GM21786 (cell line): ENCODE data around the gene UGT1A1.

Experiments
- ATAC-seq: cut with Tn5 transposase; IDR thresholded peaks from one replicate; pipeline ENCODE4 v1.9.1; 2021; ENCODE audit not compliant: unreplicated experiment

Gene UGT1A1

DNA sequence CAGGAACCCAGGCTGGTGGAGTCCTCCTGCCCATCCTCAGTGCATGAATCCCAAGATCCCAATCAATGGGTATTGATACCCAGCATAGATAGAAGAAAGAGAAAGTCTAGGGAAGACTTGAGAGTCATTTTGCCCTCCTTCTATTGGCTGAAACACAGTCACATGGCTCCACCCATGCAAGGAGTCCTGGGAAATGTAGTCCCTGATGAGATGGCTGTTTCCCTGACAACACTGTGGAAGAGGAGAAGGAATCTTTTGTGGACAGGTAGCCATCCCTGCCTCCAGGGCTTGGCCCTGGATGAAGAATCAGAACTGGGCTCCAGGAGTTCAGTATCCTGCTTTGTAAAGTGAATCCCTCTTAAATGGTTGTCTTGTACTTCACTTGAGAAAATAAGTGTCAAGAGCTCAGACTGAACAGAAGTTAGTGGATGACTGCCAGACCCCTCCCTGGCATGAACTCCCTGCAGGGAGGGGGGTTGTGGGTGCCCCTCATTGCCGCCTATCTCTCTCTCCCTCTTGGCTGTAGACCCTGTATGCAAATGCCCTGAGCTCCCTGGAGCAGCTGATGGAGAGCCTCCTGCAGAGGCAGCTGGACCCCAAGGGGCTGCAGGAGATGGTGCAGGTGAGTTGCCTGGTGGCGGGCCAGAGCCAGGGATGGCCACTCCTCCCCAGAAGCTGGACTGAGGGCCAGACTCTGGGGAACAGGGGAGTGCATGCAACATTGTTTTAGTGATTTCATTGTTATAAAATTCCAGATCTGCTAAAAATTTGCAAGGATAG lies 54.2 kb downstream of the UGT1A1 start:
- ATAC-seq: no peak

DNA sequence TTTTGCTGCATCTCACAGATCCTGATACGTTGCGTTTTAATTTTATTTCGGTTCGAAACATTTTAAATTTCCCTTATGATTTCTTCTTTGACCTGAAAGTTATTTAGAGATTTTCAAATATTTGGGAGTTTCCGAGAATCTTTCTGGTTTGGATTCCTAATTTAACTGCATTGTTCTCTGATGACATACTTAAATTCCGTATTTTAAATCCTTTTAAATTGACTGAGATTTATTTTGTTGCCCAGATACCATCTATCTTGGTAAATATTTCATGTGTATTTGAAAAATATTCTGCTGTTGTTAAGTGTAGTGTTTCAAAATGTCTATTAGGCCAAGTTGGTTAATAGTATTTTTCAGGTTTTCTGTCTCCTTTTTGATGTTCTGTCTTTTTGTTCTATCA lies 55.8 kb downstream of the UGT1A1 start:
- no peak for ATAC-seq

DNA sequence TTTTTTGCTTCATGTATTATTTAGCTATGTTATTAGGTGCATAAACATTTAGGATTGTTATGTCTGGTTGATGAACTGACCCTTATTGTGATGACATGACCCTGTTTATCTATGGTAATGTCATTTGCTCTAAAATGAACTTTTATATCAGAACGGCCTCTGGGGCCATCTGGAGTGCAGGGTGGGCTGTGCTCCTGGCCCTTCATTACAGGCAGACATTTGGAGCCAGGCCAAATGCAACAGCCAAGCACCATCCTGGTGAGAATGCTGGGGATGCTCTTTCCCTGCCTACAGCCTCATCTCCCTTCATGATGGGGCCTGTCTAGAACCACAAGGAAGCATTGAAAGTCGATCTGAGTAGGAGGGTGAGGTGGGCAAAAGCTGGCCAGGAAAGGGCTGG lies 56.3 kb downstream of the UGT1A1 start:
- no peak for ATAC-seq

DNA sequence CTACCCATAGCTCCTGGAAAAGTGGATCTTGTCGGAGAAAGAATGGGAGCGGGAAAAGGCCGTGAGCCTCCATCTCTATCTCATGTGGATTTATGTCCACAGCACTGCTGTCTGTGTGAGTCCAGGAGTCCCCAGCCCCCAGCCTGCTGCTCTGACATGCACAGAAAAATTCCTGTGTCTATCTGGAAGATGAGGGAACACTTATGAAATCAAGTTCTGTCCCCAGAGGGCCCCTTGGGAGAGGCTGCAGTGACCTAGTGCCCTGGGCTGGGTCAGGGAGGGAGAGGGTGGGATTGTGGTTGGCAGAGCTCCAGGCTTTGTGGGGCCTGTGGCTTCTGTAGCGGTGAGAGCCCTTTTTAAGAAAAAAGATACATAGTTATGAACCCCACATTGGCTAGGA lies 56.7 kb downstream of the UGT1A1 start:
- no peak for ATAC-seq

DNA sequence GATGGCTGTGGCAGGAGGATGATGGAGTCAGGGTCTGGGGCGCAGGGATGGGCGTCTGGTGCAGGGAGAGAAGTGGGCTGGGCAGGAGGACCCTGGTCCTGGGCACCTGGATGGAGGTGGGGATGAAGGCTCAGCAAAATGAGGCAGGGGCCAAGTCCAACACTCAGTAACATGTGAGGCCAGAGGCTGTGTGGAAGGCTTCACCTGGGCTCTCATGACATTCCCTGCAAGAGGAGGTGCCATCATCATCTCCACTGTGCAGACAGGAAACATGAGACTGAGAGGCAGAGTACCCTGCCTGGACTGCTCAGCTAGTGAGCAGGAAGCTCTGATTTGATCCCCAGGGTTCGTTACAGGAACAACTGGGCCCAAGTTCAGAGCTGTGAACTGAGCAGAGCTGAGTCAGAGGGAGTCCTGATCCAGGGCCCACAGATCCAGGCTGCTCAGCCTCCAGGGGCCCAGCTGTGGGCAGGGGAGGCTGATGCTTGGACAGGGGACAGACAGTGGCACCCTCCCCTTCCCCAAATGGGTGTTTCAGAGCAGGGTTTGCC lies 57.4 kb downstream of the UGT1A1 start:
- ATAC-seq: no peak

DNA sequence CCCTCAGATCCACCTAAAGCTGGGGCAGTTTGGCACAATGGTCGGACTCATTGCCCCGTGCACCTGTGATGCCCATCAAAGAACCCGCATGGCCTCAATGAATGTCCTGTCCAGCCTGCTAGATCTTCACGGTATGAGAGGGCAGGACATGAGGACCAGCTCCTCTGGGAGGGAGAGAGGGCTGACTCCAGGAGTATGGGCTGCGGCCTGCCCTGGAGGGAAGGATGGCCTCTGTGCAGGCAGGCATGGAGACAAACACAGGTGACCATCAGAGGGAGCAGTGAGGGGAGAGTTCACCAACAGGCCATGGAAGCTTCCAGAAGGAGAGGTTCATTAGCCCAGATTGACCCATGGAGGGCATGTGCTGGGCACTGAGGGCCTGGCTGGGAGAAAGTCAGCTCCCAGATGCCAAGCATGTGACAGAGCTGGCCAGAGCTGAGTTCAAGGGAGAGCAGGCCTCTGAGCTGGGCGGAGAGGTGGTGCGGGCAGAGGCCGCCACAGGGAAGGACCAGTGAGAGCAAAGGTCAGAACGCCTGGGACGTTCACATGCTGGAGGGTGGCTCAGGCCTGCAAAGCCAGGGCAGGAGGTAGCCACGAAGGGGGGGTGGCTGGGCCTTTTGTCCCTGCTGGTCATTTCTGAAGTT lies 58.0 kb downstream of the UGT1A1 start:
- no peak for ATAC-seq

DNA sequence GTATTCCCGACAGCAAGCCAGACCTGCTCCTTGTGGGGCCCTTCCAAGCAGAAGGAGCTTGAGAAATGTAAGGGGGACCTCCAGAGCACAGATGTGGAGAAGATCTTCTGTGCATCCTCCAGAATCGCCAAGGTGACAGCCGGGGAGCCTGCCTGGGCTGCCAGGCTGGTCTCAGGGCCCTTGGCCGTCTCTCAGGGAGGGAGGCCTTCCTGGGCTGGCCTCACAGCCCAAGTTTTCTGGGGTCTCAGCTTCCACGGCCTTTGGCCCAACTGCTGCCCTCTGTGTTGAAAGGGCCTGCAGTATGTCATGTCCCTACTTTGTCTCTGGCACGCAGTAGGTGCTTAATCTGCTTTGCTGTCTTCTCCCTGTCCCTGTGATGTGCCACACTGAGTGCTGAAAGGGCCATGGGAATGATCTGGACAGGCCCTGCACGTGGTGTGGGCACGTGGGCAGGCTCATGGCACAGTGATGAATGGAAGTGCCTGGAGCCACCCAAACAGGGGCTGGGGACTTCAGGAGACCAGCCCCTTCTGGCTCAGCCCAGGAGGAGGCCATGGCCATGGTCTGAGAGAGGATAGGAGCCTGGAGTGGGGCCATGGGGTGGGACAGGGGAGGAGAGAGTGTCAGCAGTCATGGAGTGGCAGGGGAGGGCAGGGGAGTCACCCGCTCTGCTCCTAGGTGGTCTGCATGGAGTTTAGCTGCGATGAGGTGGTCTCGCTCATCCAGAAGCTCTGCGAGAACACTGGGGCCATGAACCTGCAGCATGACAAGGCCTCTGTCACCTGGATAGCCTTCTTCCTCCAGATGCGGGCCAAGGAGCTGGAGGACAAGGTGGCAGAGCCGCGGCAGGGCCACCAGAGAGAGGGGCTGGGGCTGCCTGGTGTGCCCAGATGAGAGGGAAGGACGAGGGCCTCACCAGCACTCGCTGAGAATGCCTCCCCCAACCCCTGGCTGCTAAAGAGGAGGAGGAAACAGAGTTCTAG lies 58.9 kb downstream of the UGT1A1 start:
- ATAC-seq: no peak

DNA sequence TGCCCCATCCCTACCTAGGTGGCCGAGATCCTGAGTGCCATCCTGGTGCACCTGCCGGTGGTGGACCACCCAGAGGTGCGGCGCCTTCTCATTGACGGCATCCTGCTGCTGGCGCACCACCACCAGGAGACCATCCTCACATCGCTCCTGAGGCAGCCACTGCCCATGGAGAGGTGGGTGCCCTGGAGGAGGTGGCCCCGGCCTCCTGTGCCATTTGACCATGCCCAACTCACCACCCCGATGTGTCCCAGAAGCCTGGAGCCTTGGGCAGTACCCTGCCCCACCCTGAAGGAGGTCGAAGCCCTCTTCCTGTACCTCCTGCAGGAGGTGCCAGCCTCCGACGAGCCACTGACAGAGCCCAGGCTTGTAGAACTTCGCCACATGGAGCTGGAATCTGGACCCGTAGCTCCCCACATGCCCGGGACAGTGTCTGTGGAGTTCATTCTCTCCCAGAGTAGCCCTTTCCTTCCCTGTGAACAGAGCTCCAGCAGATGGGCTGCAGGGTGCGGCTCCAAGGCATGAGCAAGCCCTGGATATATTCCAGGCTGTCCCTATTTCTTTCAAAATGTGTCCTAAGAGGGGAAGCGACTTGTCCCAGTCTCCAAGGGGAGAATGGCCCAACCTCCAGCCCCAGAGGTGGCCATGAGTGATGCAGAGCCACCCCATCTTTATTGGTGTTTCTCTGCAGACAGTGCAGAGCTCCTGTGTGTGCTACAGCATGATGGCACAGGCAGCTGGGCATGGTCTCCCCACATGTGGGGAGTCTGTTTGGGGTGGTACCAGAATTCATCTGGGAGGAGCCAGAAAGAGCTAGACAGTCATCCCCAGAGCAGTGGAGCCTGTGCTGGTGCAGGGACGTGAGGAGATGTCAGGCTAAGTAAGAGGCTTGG lies 60.1 kb downstream of the UGT1A1 start:
- no peak for ATAC-seq

DNA sequence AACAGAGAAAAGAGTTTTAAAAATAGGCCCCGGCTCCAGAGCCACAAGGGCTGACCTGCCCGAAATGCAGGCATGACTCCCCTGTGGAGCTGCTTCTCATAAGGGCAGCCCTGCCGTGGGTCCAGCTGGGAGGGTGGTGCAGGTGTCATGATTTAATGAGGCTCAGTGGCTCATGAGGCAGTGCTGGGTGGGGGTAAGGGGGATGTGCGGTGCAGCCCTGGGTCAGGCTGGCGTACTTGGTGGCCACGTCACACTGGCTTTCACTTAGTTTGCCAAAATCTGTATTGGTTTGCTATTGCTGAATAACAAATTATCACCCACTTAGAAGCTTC lies 60.7 kb downstream of the UGT1A1 start:
- ATAC-seq: no peak

DNA sequence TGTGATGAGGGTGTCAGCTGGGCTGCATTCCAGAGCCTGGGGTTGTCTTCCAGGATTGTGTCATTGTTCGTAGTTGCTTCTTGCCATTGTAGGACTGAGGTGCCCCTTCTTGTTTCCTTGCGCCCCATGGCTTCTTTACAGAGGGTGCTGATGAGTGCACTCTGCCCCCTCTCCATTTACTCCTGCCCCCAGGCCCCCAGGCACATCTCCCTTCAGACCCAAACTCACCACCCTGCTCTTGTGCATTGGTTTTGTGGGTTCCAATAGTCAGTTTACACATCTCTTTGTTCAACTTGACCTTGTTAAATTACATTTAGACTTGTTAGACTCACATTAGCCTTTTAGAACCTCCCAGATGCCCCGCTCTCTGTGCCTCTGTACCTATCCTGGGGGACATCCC lies 61.1 kb downstream of the UGT1A1 start:
- ATAC-seq: no peak

DNA sequence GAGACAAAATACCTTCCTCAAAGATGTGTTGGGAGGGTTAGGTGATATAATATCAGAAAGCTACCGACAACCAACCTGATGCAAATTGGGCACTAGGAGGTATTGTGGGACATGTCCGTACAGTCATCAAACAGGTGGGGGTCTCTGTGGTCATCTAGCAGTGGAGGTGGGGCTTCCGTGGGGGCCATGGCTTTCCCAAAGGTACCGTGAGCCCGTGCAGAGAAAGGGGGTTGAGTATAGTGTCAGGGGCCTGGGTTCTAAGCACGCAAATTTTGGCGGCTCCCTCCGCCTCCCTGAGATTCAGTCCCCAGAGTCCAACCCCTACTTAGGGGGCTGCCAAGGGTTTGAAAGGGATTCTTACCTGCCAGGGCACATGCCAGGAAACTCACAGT lies 61.6 kb downstream of the UGT1A1 start:
- no peak for ATAC-seq

DNA sequence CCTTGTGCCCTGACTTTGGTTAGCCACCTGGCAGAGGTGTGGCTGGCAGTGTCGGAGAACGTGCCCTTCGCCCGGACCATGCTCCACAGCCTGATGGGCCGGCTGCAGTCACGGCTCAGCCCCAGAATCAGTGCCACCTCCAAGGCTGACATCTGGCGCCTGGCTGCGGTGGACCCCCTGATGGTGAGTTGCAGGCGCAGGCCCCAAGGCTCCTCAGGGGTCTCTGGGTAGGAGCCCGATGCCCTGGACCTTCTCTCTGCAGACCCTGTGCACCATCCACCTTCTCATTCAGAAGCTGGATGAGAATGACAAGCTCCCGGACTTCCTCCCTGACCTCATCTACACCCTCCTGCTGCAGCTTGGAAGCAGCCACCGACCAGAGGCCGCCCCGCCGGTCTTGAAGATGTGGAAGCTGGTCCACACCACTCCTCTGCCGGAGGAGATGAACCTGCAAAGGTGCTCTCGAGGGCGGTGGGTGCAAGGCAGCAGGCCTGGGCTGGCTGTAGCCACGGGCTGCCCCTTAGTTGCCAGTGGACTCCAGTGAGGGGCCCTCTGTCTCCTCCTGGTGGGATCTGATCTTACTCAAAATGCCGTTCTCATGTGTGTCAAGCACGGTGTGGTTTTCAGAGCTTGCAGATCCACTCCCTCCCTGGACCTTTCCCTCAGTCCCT lies 62.2 kb downstream of the UGT1A1 start:
- ATAC-seq: no peak
